PFSK-1 (cell line): ENCODE measurements around the gene NME8.

Experiments
- TAF1 ChIP-seq: IDR thresholded peaks from 2 replicates; pipeline ENCODE4 v1.6.1; 2012; ENCODE audit warnings: low read length, control low read depth, borderline replicate concordance; ENCODE audit not compliant: insufficient read depth
- TF ChIP-seq, protein P1 (sequence below), 2 experiments: IDR thresholded peaks; 2 replicates each; pipeline versions ENCODE4 v1.6.1 to v1.8.0; 2011 to 2012; ENCODE audit warnings: low read depth in 2 of 2, low read length in 2 of 2, control low read depth in 1 of 2, inconsistent platforms in 1 of 2, mild to moderate bottlenecking in 1 of 2, moderate library complexity in 1 of 2; ENCODE audit not compliant: insufficient read depth in 1 of 2

DNA sequence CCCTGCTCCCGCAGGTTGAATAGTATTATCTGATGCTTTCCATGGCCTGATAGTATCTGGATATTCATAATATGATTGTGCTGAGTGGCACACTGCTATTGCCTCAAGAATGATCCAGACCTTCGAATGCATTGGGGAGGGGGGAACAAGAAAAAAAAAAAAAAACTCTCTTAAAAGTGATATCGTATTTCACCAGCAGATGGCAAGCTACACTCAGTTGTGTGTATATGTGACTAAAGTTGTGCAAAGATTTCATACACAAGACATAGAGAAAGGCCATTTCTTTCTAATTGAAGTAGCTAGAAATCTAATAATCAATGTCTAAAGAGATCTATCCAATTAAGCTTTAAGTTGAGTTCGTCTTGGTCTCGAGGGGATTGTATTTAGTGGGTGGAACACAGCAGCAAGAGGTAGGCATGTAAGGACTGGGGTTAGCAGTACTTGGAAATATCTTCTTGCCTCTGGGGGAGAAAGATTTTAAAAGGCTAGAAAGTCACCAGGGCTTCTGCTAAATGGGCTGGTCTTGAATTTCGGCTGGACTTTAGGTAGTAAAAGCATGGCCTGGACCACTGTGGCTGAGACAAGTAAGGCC, 52.9 kb downstream of the NME8 start:
- TF ChIP-seq, protein P1, sequence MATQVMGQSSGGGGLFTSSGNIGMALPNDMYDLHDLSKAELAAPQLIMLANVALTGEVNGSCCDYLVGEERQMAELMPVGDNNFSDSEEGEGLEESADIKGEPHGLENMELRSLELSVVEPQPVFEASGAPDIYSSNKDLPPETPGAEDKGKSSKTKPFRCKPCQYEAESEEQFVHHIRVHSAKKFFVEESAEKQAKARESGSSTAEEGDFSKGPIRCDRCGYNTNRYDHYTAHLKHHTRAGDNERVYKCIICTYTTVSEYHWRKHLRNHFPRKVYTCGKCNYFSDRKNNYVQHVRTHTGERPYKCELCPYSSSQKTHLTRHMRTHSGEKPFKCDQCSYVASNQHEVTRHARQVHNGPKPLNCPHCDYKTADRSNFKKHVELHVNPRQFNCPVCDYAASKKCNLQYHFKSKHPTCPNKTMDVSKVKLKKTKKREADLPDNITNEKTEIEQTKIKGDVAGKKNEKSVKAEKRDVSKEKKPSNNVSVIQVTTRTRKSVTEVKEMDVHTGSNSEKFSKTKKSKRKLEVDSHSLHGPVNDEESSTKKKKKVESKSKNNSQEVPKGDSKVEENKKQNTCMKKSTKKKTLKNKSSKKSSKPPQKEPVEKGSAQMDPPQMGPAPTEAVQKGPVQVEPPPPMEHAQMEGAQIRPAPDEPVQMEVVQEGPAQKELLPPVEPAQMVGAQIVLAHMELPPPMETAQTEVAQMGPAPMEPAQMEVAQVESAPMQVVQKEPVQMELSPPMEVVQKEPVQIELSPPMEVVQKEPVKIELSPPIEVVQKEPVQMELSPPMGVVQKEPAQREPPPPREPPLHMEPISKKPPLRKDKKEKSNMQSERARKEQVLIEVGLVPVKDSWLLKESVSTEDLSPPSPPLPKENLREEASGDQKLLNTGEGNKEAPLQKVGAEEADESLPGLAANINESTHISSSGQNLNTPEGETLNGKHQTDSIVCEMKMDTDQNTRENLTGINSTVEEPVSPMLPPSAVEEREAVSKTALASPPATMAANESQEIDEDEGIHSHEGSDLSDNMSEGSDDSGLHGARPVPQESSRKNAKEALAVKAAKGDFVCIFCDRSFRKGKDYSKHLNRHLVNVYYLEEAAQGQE (IDR thresholded peaks at IDR 0.05; ENCODE audit: insufficient read depth in 1 of 2, low read depth in 2 of 2, low read length in 2 of 2): no peak
- TF ChIP-seq TAF1: no peak
